LNCaP clone FGC (cell line): Measurements from ENCODE around the gene NFKBIL1.

Experiments
- DNase-seq: peaks from one replicate; pipeline ENCODE4 v3.0.0-alpha.2; 2011; ENCODE audit warnings: low read depth
- H3K4me3 ChIP-seq: 2 replicates; pipeline ENCODE4 v1.5.1; 2011; ENCODE audit warnings: mild to moderate bottlenecking, low read depth, low read length, control low read depth
- TF ChIP-seq, protein P1 (sequence below): IDR thresholded peaks from 2 replicates; pipeline ENCODE4 v1.5.1; 2012; ENCODE audit warnings: mild to moderate bottlenecking; ENCODE audit not compliant: control insufficient read depth, insufficient read depth; ENCODE audit errors: extremely low read depth

Gene NFKBIL1

DNA sequence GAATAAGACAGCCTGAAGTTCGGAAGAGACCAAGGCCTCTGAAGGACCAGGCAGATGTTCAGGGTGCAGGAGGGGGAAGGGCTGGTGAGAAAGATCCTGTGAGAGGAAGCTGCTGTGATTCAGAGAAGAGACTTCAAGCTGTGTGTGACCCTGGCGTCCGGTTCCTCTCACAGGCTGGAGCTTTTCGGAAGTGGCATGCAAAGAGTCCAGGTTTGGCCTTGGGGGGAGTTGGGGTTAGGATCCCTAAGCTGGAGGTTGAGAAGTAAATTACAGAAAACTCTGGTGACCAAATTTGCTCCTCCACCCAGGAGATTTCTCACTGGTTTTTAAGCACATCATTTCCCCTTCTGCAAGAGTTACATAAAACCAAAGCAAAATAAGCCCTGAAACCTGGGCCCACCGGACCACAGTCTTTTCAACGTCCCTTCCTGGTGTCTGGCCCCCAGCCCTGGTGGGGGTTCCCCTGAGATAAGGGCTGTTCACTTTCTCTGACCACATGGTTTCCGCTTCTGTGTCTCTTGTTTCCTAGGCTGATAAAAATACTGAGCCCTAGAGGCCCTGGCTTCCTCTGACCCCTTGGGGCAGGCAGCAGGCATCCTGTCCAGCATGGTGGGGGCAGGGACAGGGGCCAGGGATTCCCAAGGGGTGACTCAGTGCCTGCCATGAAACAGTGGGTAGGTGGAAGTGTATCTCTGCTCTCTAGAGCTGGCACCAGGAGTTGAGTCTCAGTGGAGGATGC, 12.7 kb downstream of the NFKBIL1 start:
- H3K4me3 ChIP-seq: no peak overlapping the region
- TF ChIP-seq, protein P1, sequence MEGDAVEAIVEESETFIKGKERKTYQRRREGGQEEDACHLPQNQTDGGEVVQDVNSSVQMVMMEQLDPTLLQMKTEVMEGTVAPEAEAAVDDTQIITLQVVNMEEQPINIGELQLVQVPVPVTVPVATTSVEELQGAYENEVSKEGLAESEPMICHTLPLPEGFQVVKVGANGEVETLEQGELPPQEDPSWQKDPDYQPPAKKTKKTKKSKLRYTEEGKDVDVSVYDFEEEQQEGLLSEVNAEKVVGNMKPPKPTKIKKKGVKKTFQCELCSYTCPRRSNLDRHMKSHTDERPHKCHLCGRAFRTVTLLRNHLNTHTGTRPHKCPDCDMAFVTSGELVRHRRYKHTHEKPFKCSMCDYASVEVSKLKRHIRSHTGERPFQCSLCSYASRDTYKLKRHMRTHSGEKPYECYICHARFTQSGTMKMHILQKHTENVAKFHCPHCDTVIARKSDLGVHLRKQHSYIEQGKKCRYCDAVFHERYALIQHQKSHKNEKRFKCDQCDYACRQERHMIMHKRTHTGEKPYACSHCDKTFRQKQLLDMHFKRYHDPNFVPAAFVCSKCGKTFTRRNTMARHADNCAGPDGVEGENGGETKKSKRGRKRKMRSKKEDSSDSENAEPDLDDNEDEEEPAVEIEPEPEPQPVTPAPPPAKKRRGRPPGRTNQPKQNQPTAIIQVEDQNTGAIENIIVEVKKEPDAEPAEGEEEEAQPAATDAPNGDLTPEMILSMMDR: no peak
- no peak for DNase-seq

GRCh38 chr6:31560697-31561058, 13.3 kb downstream of the NFKBIL1 start:
- H3K4me3 ChIP-seq: no peak overlapping the region
- DNase-seq: no peak
- TF ChIP-seq, protein P1: no peak

DNA sequence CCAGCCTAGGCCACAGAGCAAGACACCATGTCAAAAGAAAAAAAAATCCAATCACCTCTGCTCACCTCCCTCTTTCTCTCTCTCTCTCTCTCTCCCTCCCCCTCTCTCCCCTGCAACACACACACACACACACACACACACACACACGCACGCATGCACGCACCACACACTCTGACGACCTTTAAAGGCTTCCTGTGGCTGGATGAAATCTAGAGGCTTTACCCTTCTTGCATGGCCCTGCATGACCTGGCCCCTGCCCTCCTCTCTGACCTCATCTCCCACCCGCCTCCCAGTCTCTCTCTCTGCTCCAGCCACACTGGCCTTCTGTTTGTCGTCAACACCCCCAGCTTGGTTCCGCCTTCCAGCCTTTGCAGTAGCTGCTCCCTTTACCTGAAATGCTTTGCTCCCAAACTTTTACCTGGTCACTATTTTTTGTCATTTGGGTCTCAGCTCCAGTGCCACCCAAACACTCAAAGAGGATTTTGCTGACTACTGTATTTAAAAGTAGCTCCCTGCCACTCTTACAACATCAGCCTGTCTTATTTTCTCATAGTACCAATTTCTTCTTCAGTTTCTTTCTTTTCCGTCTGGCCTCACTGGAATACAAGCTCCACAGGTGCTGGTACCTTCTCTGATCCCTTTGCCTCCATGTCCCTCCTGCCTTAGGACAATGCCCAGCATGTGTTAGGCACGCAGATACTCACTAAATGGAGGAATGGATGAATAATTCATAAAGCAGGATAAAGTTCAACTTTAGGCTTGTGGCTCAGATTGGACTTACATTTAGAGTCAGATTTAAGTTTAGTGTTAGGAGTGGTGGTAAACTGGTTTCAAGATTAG, 20.3 kb downstream of the NFKBIL1 start:
- H3K4me3 ChIP-seq: no peak overlapping the region
- TF ChIP-seq, protein P1: no peak
- no peak for DNase-seq

DNA sequence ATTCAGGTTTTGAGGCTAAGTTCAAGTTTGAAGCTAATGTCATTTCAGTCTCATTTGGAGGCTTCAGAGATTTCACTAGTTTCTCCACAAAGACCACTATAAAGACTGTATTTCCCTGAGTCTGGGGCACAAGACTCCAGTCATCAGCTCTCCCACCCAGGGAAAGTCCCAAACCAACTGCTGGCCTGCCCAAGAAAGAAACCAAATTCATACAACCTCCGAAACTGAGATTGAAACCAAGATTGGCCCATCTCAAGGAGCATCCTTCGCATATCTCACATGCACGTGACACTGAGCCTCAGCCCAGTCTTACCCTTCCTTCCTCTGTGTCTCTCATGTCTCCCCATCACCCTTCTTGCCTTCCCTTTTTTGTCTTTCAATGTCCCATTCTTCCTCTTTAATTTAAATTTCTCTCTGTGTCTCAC, 21.1 kb downstream of the NFKBIL1 start:
- TF ChIP-seq, protein P1: no peak
- DNase-seq: no peak
- no peak overlapping the region for H3K4me3 ChIP-seq

DNA sequence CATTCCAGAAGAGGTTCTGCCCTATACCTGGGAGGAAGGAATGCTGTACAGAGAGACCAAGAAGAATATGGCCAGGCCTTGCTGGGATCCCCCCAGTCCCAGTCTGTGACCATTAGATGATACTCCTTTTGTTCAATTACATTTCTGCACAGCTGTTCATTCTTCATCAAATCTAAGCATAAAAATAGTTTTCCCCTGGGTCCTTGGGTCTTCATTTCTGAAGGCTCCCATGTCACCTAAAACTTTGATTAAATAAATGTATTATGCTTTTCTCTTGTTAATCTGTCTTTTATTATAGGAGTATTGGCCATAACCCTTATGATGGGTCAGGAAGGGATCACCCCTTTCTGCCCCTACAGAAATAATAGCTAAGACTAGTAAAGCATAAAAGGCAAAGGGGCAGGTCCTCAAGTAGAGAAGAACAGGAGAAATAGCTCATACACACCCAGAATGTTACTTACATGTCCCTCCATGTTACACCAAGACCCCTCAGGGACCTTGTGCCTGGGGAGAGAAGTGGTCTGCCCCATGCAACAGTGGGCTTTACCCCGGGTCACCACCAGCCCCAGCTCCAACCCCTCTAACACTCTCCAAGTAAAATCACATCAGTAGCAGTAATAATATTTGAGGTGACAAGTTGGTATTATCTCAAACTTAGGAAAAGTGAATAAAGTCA, 22.6 kb downstream of the NFKBIL1 start:
- no peak overlapping the region for H3K4me3 ChIP-seq
- DNase-seq: no peak
- TF ChIP-seq, protein P1: no peak

DNA sequence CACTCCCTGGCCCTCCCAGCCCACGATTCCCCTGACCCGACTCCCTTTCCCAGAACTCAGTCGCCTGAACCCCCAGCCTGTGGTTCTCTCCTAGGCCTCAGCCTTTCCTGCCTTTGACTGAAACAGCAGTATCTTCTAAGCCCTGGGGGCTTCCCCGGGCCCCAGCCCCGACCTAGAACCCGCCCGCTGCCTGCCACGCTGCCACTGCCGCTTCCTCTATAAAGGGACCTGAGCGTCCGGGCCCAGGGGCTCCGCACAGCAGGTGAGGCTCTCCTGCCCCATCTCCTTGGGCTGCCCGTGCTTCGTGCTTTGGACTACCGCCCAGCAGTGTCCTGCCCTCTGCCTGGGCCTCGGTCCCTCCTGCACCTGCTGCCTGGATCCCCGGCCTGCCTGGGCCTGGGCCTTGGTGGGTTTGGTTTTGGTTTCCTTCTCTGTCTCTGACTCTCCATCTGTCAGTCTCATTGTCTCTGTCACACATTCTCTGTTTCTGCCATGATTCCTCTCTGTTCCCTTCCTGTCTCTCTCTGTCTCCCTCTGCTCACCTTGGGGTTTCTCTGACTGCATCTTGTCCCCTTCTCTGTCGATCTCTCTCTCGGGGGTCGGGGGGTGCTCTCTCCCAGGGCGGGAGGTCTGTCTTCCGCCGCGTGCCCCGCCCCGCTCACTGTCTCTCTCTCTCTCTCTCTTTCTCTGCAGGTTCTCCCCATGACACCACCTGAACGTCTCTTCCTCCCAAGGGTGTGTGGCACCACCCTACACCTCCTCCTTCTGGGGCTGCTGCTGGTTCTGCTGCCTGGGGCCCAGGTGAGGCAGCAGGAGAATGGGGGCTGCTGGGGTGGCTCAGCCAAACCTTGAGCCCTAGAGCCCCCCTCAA, 24.9 kb downstream of the NFKBIL1 start, which contains the start of gene LTA:
TSS of gene LTA (plus strand) at position 249 of the 871 bp plus-strand sequence. CDS start at position 703, 454 bp downstream.
- TF ChIP-seq, protein P1: no peak
- H3K4me3 ChIP-seq: no peak within 1 kb of the TSS
- DNase-seq: no peak
